CD14-positive monocyte (primary cell): Measurements from ENCODE around the gene SRSF3. TPM values are rescaled to one million over a fixed set of nuclear protein-coding genes. Genes with fewer than 3 reads are reported as not detected.

Experiments used
- DNase-seq, 3 donors: peaks; one replicate each; pipeline ENCODE4 v3.0.0-alpha.2; 2011 to 2022
- H2AFZ ChIP-seq: 2 replicates; pipeline ENCODE4 v1.6.0; 2012; ENCODE audit warnings: mild to moderate bottlenecking, low read depth, low read length, inconsistent platforms; ENCODE audit not compliant: insufficient read depth, poor library complexity, severe bottlenecking
- H3K27ac ChIP-seq, 2 donors: 1 replicate in 1 of 2; 2 replicates in 1 of 2; pipeline ENCODE4 v1.5.1; 2012 to 2013; ENCODE audit warnings: low read length in 2 of 2, control low read depth in 1 of 2, inconsistent platforms in 1 of 2, low read depth in 1 of 2, mild to moderate bottlenecking in 1 of 2
- H3K27me3 ChIP-seq, 2 donors: one replicate each; pipeline versions ENCODE4 v1.6.0 to v1.6.1; 2011 to 2013; ENCODE audit warnings: low read length in 2 of 2; ENCODE audit not compliant: control insufficient read depth in 2 of 2, insufficient read depth in 2 of 2
- H3K36me3 ChIP-seq, 2 donors: replicated peaks in 1 of 2; 1 replicate in 1 of 2; 2 replicates in 1 of 2; pipeline versions ENCODE4 v1.5.1 to v1.6.1; 2012 to 2013; ENCODE audit warnings: low read length in 2 of 2, control low read depth in 1 of 2, inconsistent platforms in 1 of 2, mild to moderate bottlenecking in 1 of 2; ENCODE audit not compliant: insufficient read depth in 2 of 2, control insufficient read depth in 1 of 2
- H3K4me1 ChIP-seq, 2 donors: 1 replicate in 1 of 2; 2 replicates in 1 of 2; pipeline versions ENCODE4 v1.5.1 to v1.6.1; 2012 to 2013; ENCODE audit warnings: low read length in 2 of 2, control low read depth in 1 of 2, inconsistent platforms in 1 of 2, mild to moderate bottlenecking in 1 of 2, moderate library complexity in 1 of 2; ENCODE audit not compliant: insufficient read depth in 2 of 2, control insufficient read depth in 1 of 2
- H3K4me2 ChIP-seq: replicated peaks from 2 replicates; pipeline ENCODE3; 2012; ENCODE audit warnings: low read length, moderate library complexity, mild to moderate bottlenecking; ENCODE audit not compliant: poor library complexity, severe bottlenecking; ENCODE audit errors: extremely low read depth
- H3K4me3 ChIP-seq, 3 experiments: fragments of 200-600 bp in 1 of 3; sonication (generic) in 1 of 3; replicated peaks in 1 of 3; 1 replicate in 2 of 3; 2 replicates in 1 of 3; pipeline ENCODE4 v1.5.1; 2011 to 2013; ENCODE audit warnings: low read length in 3 of 3, mild to moderate bottlenecking in 3 of 3, control low read depth in 2 of 3, low read depth in 2 of 3, inconsistent platforms in 1 of 3, moderate library complexity in 1 of 3
- H3K79me2 ChIP-seq: 2 replicates; pipeline ENCODE4 v1.6.0; 2012; ENCODE audit warnings: mild to moderate bottlenecking, control low read depth, inconsistent platforms, low read length, moderate library complexity; ENCODE audit not compliant: insufficient read depth
- H3K9ac ChIP-seq: 2 replicates; pipeline ENCODE4 v1.6.0; 2017; ENCODE audit warnings: low read length, mild to moderate bottlenecking; ENCODE audit not compliant: insufficient read depth, poor library complexity, severe bottlenecking
- H3K9me3 ChIP-seq, 2 donors: replicated peaks in 1 of 2; 1 replicate in 1 of 2; 2 replicates in 1 of 2; pipeline versions ENCODE4 v1.5.1 to v1.6.1; 2012 to 2013; ENCODE audit warnings: low read length in 2 of 2, control low read depth in 1 of 2; ENCODE audit not compliant: control insufficient read depth in 1 of 2, insufficient read depth in 1 of 2
- H4K20me1 ChIP-seq: 2 replicates; pipeline ENCODE4 v1.6.0; 2012; ENCODE audit warnings: mild to moderate bottlenecking, low read length, control low read depth, moderate library complexity; ENCODE audit not compliant: insufficient read depth
- H3K27ac Mint-ChIP-seq, 7 donors: one replicate each; pipeline ENCODE4 v1.8.0; 2020; ENCODE audit warnings: mild to moderate bottlenecking in 7 of 7, mixed read lengths in 7 of 7, moderate library complexity in 6 of 7, inconsistent platforms in 2 of 7
- H3K27me3 Mint-ChIP-seq, 3 donors: one replicate each; pipeline ENCODE4 v1.8.0; 2021 to 2022; ENCODE audit warnings: low read depth in 3 of 3, mild to moderate bottlenecking in 3 of 3, mixed read lengths in 3 of 3, moderate library complexity in 3 of 3, inconsistent platforms in 1 of 3
- H3K36me3 Mint-ChIP-seq, 2 donors: one replicate each; pipeline ENCODE4 v1.8.0; 2020; ENCODE audit warnings: mixed read lengths in 2 of 2, inconsistent platforms in 1 of 2, mild to moderate bottlenecking in 1 of 2
- H3K4me1 Mint-ChIP-seq: one replicate; pipeline ENCODE4 v1.8.0; 2020; ENCODE audit warnings: mild to moderate bottlenecking, mixed read lengths
- H3K4me3 Mint-ChIP-seq, 2 donors: one replicate each; pipeline ENCODE4 v1.8.0; 2020; ENCODE audit warnings: mild to moderate bottlenecking in 2 of 2, mixed read lengths in 2 of 2, moderate library complexity in 1 of 2
- H3K9me3 Mint-ChIP-seq, 7 donors: one replicate each; pipeline ENCODE4 v1.8.0; 2020 to 2022; ENCODE audit warnings: mixed read lengths in 7 of 7, mild to moderate bottlenecking in 6 of 7, moderate library complexity in 6 of 7, inconsistent platforms in 2 of 7
- WGBS: methylation state at CpG from one replicate; pipeline ENCODE4 v1.1.5; 2013; ENCODE audit warnings: missing lambda C conversion rate; ENCODE audit not compliant: insufficient coverage; 5-methylcytosine and 5-hydroxymethylcytosine counted together
- intact Hi-C, 2 donors: fragments of 100-400 bp; cut with micrococcal nuclease; formaldehyde crosslinking; loops; one replicate each; pipeline versions ENCODE4 v1.15.0 to v1.15.1; 2023
- polyA plus RNA-seq, 3 donors: library from polyadenylated mRNA; depleted of rRNA in 1 of 3; unstranded in 2 of 3; stranded (reverse) in 1 of 3; fragments of 300-500 nt in 2 of 3; fragments of >200 nt in 1 of 3; fragmentation: Illumina TruSeq in 2 of 3; gene quantifications; 1 replicate in 2 of 3; 2 replicates in 1 of 3; pipeline ENCODE4 v1.2.3, GENCODE V29; 2012 to 2021
- TF ChIP-seq, protein P1 (sequence below): fragments of 200-600 bp; IDR thresholded peaks from one replicate; pipeline ENCODE4 v1.8.0; 2022; ENCODE audit warnings: antibody characterized with exemption, mild to moderate bottlenecking

Gene SRSF3
- polyA plus RNA-seq, 3 donors = 293 to 341 (median 297) TPM

DNA sequence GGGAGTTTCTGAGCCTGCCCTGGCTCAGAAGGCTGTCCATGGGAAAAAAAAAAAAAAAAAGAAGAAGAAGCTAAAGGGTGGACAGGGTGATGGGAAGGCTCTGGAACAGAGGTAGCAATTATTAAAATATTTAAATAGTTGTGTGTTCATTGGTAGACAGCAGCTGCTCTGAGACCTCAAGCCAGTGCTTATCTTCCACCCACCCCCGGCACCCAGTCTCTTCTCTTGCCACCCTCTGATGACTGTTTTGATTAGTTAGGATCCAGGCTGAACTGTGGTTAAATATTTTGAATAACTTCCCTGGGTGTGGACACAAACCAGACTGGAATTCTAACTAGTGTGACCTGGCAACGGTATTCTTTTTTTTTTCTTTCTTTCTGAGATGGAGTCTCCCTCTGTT is 16.9 kb upstream of the SRSF3 start:
- Mint-ChIP-seq H3K27me3 (no peaks in the 10 kb centered on the region), H3K4me3 (no peak overlapping the region), H3K9me3 (peaks cover 0 to 5% (median 0%) of the 10 kb centered on the region in 7 donors), H3K27ac (peak overlapping the region in 1 of 7 donors; percentile 53), H3K36me3 (no peaks in the 10 kb centered on the region), H3K4me1 (peaks cover 34% of the 10 kb centered on the region)
- Histone ChIP-seq H3K27ac (no peak overlapping the region), H4K20me1 (no peaks in the 10 kb centered on the region), H3K4me1 (peaks cover 27 to 31% of the 10 kb centered on the region in 2 donors), H3K79me2 (no peaks in the 10 kb centered on the region), H3K9ac (no peak overlapping the region), H3K4me3 (no peak overlapping the region), H2AFZ (no peak overlapping the region), H3K36me3 (no peaks in the 10 kb centered on the region), H3K9me3 (no peaks in the 10 kb centered on the region), H3K4me2 (no peak overlapping the region), H3K27me3 (no peaks in the 10 kb centered on the region)
- DNase-seq = no peak
- intact Hi-C loops = loop anchor here in 1 of 2 donors (5.0 kb wide), 1 partner anchor 35 kb away; no protein-coding TSS in a partner anchor
- 100% methylated on average over 1 of the region's 2 CpGs for WGBS
- TF ChIP-seq, protein P1, sequence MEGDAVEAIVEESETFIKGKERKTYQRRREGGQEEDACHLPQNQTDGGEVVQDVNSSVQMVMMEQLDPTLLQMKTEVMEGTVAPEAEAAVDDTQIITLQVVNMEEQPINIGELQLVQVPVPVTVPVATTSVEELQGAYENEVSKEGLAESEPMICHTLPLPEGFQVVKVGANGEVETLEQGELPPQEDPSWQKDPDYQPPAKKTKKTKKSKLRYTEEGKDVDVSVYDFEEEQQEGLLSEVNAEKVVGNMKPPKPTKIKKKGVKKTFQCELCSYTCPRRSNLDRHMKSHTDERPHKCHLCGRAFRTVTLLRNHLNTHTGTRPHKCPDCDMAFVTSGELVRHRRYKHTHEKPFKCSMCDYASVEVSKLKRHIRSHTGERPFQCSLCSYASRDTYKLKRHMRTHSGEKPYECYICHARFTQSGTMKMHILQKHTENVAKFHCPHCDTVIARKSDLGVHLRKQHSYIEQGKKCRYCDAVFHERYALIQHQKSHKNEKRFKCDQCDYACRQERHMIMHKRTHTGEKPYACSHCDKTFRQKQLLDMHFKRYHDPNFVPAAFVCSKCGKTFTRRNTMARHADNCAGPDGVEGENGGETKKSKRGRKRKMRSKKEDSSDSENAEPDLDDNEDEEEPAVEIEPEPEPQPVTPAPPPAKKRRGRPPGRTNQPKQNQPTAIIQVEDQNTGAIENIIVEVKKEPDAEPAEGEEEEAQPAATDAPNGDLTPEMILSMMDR = no peak

DNA sequence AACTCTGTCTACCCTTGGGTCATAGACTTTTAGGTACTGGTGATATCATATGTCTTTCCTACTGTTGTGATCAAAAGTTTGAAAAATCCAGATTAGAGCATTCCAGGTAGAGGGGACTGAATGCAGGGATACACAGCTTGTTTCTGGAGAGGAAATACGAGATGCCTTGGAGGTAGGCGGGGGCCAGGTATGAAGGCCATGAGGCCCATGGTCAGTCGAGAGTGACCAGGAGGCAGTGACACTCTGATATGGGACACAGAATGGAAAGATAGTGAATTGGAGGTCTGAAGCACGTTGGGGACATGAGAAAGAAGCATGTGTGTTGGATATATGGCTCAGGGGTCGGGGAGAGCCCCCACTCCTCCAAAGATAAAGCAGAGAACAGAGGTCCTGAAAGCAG is 16.1 kb upstream of the SRSF3 start:
- peaks cover 34% of the 10 kb centered on the region for H3K4me1 Mint-ChIP-seq
- H3K36me3 ChIP-seq = no peaks in the 10 kb centered on the region
- H3K4me1 ChIP-seq = peaks cover 27 to 31% of the 10 kb centered on the region in 2 donors
- H2AFZ ChIP-seq = no peak overlapping the region
- H3K9me3 Mint-ChIP-seq = peaks cover 0 to 3% (median 0%) of the 10 kb centered on the region in 7 donors
- H3K79me2 ChIP-seq = no peaks in the 10 kb centered on the region
- H3K27me3 ChIP-seq = no peaks in the 10 kb centered on the region
- H3K27ac ChIP-seq = no peak overlapping the region
- H4K20me1 ChIP-seq = no peaks in the 10 kb centered on the region
- H3K36me3 Mint-ChIP-seq = no peaks in the 10 kb centered on the region
- no peak overlapping the region for H3K4me3 Mint-ChIP-seq
- intact Hi-C loops = loop anchor here in 1 of 2 donors (5.0 kb wide), 1 partner anchor 36 kb away; no protein-coding TSS in a partner anchor
- 100% methylated on average over 3 of the region's 5 CpGs for WGBS
- no peak overlapping the region for H3K9ac ChIP-seq
- H3K4me2 ChIP-seq = no peak overlapping the region
- H3K9me3 ChIP-seq = no peaks in the 10 kb centered on the region
- DNase-seq = no peak
- no peak overlapping the region for H3K4me3 ChIP-seq
- peak overlapping the region in 2 of 7 donors; percentile 12 to 78 for H3K27ac Mint-ChIP-seq
- H3K27me3 Mint-ChIP-seq = no peaks in the 10 kb centered on the region
- TF ChIP-seq, protein P1 = no peak
